ENCODE measurements around the gene C2CD2. TPM values are rescaled to one million over a fixed set of nuclear protein-coding genes. Genes with fewer than 3 reads are reported as not detected.

C2CD2 gene
- total RNA-seq, 2 experiments from 2014 or later: 8.2 to 8.8 TPM

- Histone ChIP-seq H3K36me3 (ENCODE audit: insufficient read depth, low read length) (peaks cover 8% of the 10 kb centered on the region), H3K9me3 (ENCODE audit: control insufficient read depth in 1 of 2, insufficient read depth in 1 of 2, low read length in 2 of 2) (no peaks in the 10 kb centered on the region), H3K27ac (ENCODE audit: low read depth in 1 of 2, low read length in 2 of 2) (no peak overlapping the region), H3K4me3 (ENCODE audit: low read length) (no peak overlapping the region), H3K4me1 (ENCODE audit: insufficient read depth, low read length) (peaks cover 17% of the 10 kb centered on the region), H3K27me3 (ENCODE audit: control insufficient read depth in 1 of 2, insufficient read depth in 2 of 2, low read length in 2 of 2) (no peaks in the 10 kb centered on the region)
- H3K36me3 Mint-ChIP-seq (ENCODE audit: low read depth): peaks cover 69% of the 10 kb centered on the region
- DNase-seq (no peak), ATAC-seq (ENCODE audit: poor library complexity) (no peak)
- no peak overlapping the region for H3K4me3 Mint-ChIP-seq
- H3K4me1 Mint-ChIP-seq (ENCODE audit: low read depth): peaks cover 24% of the 10 kb centered on the region
- intact Hi-C loops (cut with DNase I, micrococcal nuclease): no loop called here
- H3K9me3 Mint-ChIP-seq: no peaks in the 10 kb centered on the region
- TF ChIP-seq CTCF (IDR thresholded peaks at IDR 0.05): no peak
- no peaks in the 10 kb centered on the region for H3K27me3 Mint-ChIP-seq
- H3K27ac Mint-ChIP-seq: no peak overlapping the region
- CTCF ChIA-PET: no interaction called here
- POLR2A ChIA-PET: no interaction called here
Observed at GRCh38 chr21:41902946-41903345, 50.9 kb downstream of the C2CD2 start.

- no peak for DNase-seq
- Histone ChIP-seq H3K27me3 (ENCODE audit: control insufficient read depth in 1 of 2, insufficient read depth in 2 of 2, low read length in 2 of 2) (no peaks in the 10 kb centered on the region), H3K4me1 (ENCODE audit: insufficient read depth, low read length) (peaks cover 17% of the 10 kb centered on the region), H3K36me3 (ENCODE audit: insufficient read depth, low read length) (peaks cover 8% of the 10 kb centered on the region), H3K4me3 (ENCODE audit: low read length) (no peak overlapping the region), H3K27ac (ENCODE audit: low read depth in 1 of 2, low read length in 2 of 2) (no peak overlapping the region), H3K9me3 (ENCODE audit: control insufficient read depth in 1 of 2, insufficient read depth in 1 of 2, low read length in 2 of 2) (no peaks in the 10 kb centered on the region)
- Mint-ChIP-seq H3K4me1 (ENCODE audit: low read depth) (peaks cover 24% of the 10 kb centered on the region), H3K27ac (no peak overlapping the region), H3K27me3 (no peaks in the 10 kb centered on the region), H3K36me3 (ENCODE audit: low read depth) (peaks cover 58% of the 10 kb centered on the region), H3K9me3 (no peaks in the 10 kb centered on the region), H3K4me3 (no peak overlapping the region)
- no peak for ATAC-seq (ENCODE audit: poor library complexity)
- no peak for TF ChIP-seq CTCF (IDR thresholded peaks at IDR 0.05)
- intact Hi-C loops (cut with DNase I, micrococcal nuclease): no loop called here
- CTCF ChIA-PET: no interaction called here
- POLR2A ChIA-PET: interaction anchor here (3.4 kb wide), 1 partner anchor 23 kb away, joined by 17 read pairs; the partner anchor contains the start of gene PRDM15
Observed at GRCh38 chr21:41901782-41902181, 52.0 kb downstream of the C2CD2 start.

- Histone ChIP-seq H3K4me1 (ENCODE audit: insufficient read depth, low read length) (peaks cover 20% of the 10 kb centered on the region), H3K27ac (ENCODE audit: low read depth in 1 of 2, low read length in 2 of 2) (no peak overlapping the region), H3K4me3 (ENCODE audit: low read length) (no peak overlapping the region), H3K9me3 (ENCODE audit: control insufficient read depth in 1 of 2, insufficient read depth in 1 of 2, low read length in 2 of 2) (no peaks in the 10 kb centered on the region), H3K27me3 (ENCODE audit: control insufficient read depth in 1 of 2, insufficient read depth in 2 of 2, low read length in 2 of 2) (no peaks in the 10 kb centered on the region), H3K36me3 (ENCODE audit: insufficient read depth, low read length) (peaks cover 8% of the 10 kb centered on the region)
- Mint-ChIP-seq H3K4me3 (no peak overlapping the region), H3K27ac (no peak overlapping the region), H3K4me1 (ENCODE audit: low read depth) (peaks cover 26% of the 10 kb centered on the region), H3K9me3 (no peaks in the 10 kb centered on the region), H3K27me3 (no peaks in the 10 kb centered on the region), H3K36me3 (ENCODE audit: low read depth) (peaks cover 51% of the 10 kb centered on the region)
- CTCF ChIA-PET: no interaction called here
- peak; percentile 29 for ATAC-seq (ENCODE audit: poor library complexity)
- DNase-seq: peak in 3 of 14 experiments; percentile 28 to 39 (median 35)
- no peak for TF ChIP-seq CTCF (IDR thresholded peaks at IDR 0.05)
- intact Hi-C loops (cut with DNase I, micrococcal nuclease): no loop called here
- POLR2A ChIA-PET: interaction anchor here (3.4 kb wide), 1 partner anchor 22 kb away, joined by 17 read pairs; the partner anchor contains the start of gene PRDM15
Observed at GRCh38 chr21:41901099-41901498, 52.7 kb downstream of the C2CD2 start.
